K562 (cell line): Measurements from ENCODE around the gene SMIM15.

Experiments used
- FOSL1 ChIP-seq: fragments of 200-800 bp; sonication (Bioruptor generic); conservative IDR thresholded peaks from 2 replicates; pipeline ENCODE4 v1.6.1; 2016; ENCODE audit warnings: missing genetic modification characterization, missing compliant biosample characterization
- KLF10 ChIP-seq: fragments of 250-450 bp; sonication (Bioruptor Pico); IDR thresholded peaks from 2 replicates; pipeline ENCODE4 v1.6.1; 2021; ENCODE audit warnings: matching md5 sums
- MEIS2 ChIP-seq: fragments of 450-650 bp; IDR thresholded peaks from 2 replicates; pipeline ENCODE4 v1.6.1; 2014; ENCODE audit warnings: mild to moderate bottlenecking; ENCODE audit not compliant: partially characterized antibody
- NFIC ChIP-seq: fragments of 450-650 bp; IDR thresholded peaks from 2 replicates; pipeline ENCODE4 v1.6.1; 2017; ENCODE audit warnings: mild to moderate bottlenecking, inconsistent platforms
- POLR2AphosphoS5 ChIP-seq: IDR thresholded peaks from 2 replicates; pipeline ENCODE4 v1.6.1; 2011; ENCODE audit warnings: mild to moderate bottlenecking, low read depth, low read length, moderate library complexity; ENCODE audit not compliant: control insufficient read depth, insufficient read depth
- TEAD4 ChIP-seq, 2 experiments: sonication (generic) in 1 of 2; formaldehyde crosslinking in 1 of 2; IDR thresholded peaks; 2 replicates each; pipeline versions ENCODE4 v1.6.1 to v1.8.0; 2012 to 2022; ENCODE audit warnings: borderline replicate concordance in 1 of 2, inconsistent platforms in 1 of 2, low read length in 1 of 2, mild to moderate bottlenecking in 1 of 2, missing genetic modification reagents in 1 of 2

DNA sequence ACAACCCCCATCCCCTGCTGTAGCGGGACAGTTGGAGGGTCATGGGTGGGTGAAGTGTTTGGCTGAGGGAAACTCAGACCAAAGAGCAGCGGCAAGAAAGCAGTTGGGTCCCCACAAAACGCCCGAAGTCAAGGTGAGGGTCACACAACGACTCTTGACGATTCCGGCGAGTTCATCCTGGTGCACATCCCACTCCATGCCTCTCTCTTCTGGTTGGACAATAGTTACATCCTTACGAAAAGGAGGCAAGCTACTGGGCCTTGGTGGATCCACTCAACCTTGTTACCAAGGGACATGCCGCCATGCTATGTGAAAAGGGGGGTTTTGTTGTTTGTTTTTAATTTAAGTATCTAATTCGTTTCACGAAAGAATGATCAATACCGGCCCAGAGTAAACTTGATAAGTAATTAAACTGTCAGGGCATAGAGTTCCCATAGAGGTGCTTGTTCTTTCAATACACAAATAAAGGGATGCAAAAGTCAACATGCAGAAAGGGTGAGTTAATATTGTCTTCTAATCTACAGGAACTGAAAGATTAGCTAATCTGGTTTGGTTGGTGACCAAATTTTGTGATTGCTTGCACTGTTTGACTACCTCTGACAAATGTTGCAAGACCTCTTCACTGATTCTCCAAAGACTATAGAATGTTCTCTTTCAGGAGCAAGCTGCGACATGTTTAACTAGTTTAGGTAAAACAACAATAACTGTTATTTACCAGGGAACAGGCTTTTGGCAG lies 732 bp upstream of the SMIM15 start:
- TF ChIP-seq POLR2AphosphoS5: no peak
- no peak; the same call in 1 of the 2 replicates for TF ChIP-seq FOSL1 (tag)
- no peak for TF ChIP-seq KLF10
- no peak for TF ChIP-seq NFIC
- TF ChIP-seq TEAD4 (IDR thresholded peaks at IDR 0.05; ENCODE audit: low read length): no peak
- no peak for TF ChIP-seq TEAD4 (CRISPR knock-in tag; IDR thresholded peaks at IDR 0.05; ENCODE audit: borderline replicate concordance)
- no peak for TF ChIP-seq MEIS2
